KOPT-K1 (cell line): ENCODE data around the gene C1orf74.
"Not testable (repeated sequence)": the region's sequence is repeated elsewhere in the genome, so short reads cannot be mapped to it uniquely, and the experiment has no call there.

Experiments used
- H3K27ac ChIP-seq: fragments of 200-600 bp; sonication (generic); 2 replicates; pipeline ENCODE4 v1.5.1; 2016; ENCODE audit warnings: antibody characterized with exemption, mild to moderate bottlenecking, low read depth, low read length; ENCODE audit not compliant: poor library complexity, severe bottlenecking
- H3K36me3 ChIP-seq: fragments of 200-600 bp; sonication (generic); 2 replicates; pipeline ENCODE4 v1.5.1; 2017; ENCODE audit warnings: antibody characterized with exemption, mild to moderate bottlenecking, low read length, moderate library complexity; ENCODE audit not compliant: insufficient read depth
- H3K9me3 ChIP-seq: fragments of 200-600 bp; sonication (generic); 2 replicates; pipeline ENCODE4 v1.5.1; 2017; ENCODE audit warnings: antibody characterized with exemption, low read length, mild to moderate bottlenecking; ENCODE audit not compliant: insufficient read depth, poor library complexity, severe bottlenecking

Gene C1orf74

DNA sequence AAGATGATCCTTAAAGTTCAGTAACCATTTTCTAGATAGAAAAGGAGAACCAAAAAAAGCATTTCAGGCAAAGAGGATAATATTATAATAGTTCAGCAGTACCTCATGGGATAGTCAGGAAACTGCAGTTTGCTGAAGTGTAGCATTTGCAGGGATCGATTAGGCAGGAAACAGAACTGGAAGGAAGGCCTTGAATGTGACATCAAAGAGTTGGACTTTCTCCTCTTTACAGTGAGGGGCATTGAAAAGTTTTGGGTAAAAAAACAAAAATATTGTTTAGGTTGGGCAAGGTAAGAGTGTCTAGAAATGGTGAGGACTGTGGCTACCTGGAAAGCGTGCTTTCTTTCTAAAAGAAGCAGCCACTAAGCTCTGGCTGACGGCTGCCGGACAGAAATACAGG is 29.5 kb upstream of the C1orf74 start:
- Histone ChIP-seq H3K9me3 (no peaks in the 10 kb centered on the region), H3K27ac (no peak overlapping the region), H3K36me3 (no peaks in the 10 kb centered on the region)

- H3K36me3 ChIP-seq = no peaks in the 10 kb centered on the region
- no peak overlapping the region for H3K27ac ChIP-seq
Measured at GRCh38 chr1:209810783-209811182, 26.4 kb upstream of the C1orf74 start.

GRCh38 chr1:209809611-209810010 is 25.3 kb upstream of the C1orf74 start:
- Histone ChIP-seq H3K36me3 (no peaks in the 10 kb centered on the region), H3K27ac (no peak overlapping the region)

More at GRCh38 chr1:209810783-209811182, 26.4 kb upstream of the C1orf74 start:
- H3K9me3 ChIP-seq = no peaks in the 10 kb centered on the region

DNA sequence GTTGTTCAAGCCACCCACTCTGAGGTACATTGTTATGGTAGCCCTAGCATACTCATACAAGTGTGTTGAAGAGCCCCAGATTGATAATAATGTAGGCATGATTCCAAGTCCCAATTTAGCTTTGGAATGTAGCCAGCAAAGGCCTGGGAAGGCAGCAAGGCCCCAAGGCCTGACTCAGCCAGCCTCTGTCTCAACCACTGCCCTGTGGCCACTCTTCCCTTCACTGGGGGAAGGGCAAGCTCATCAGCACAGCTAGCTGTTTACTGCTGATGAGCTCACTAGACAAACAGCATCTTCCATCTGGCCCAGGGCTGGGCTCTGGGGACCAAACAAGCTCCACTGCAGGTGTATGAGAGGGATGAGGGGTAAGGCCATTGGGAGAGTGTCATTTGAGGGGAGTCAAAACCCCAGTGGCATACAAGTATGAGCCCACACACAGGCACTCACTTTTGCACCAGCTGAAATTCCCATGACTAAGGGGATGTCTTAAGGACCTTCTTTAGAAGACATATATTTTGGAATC is 23.8 kb upstream of the C1orf74 start:
- Histone ChIP-seq H3K36me3 (no peaks in the 10 kb centered on the region), H3K27ac (no peak overlapping the region), H3K9me3 (no peaks in the 10 kb centered on the region)

More at GRCh38 chr1:209809611-209810010, 25.3 kb upstream of the C1orf74 start:
- no peaks in the 10 kb centered on the region for H3K9me3 ChIP-seq

DNA sequence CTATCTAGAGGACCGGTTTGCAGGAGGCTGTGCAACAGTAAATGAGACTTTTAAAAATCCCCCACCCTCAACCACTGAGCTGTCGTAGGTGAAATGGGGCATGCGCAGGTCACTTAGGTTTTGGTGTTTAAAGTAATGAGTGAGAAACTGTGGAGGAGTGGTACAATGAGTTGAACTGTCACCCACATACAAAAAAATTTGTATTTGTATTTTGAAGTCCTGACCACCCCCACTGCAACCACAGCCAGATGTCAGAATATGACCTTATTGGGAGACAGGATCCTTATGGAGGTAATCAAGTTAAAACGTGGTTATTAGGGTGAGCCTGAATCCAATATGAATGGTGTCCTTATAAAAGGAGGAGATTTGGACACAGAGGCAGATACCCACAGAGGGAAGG is 23.1 kb upstream of the C1orf74 start:
- no peak overlapping the region for H3K27ac ChIP-seq
- no peaks in the 10 kb centered on the region for H3K9me3 ChIP-seq
- no peaks in the 10 kb centered on the region for H3K36me3 ChIP-seq

- H3K36me3 ChIP-seq = no peaks in the 10 kb centered on the region
- no peak within 1 kb of the TSS for H3K27ac ChIP-seq
- H3K9me3 ChIP-seq = no peaks in the 10 kb centered on the region
Measured at GRCh38 chr1:209805875-209806760, 21.8 kb upstream of the C1orf74 start, which contains the start of gene IRF6. Gene IRF6 (minus strand): TSS chr1:209806142. CDS start chr1:209801413, 4,729 bp downstream.

DNA sequence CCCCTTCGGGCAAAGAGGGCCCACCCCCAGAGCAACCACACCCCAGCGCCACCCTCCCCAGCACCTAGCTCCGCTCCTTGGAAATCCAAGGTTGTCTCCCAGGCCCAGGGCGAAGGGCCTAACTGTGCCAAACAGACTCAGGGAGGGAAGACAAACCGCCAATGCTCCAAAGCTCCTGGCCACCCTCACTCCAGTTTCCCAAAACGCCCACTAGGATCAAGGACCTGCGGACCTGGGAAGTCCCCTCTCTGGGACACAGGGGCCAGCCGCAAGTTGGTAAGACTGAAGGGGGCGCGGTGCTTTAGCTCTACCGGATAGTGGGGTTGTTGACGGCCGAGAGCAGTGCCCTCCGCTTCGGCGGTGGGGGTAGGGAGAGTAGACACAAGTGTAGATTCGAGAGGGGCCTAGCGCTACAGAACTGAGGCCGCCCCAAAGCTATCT is 21.0 kb upstream of the C1orf74 start:
- H3K36me3 ChIP-seq = no peaks in the 10 kb centered on the region
- no peak overlapping the region for H3K27ac ChIP-seq
- no peaks in the 10 kb centered on the region for H3K9me3 ChIP-seq

DNA sequence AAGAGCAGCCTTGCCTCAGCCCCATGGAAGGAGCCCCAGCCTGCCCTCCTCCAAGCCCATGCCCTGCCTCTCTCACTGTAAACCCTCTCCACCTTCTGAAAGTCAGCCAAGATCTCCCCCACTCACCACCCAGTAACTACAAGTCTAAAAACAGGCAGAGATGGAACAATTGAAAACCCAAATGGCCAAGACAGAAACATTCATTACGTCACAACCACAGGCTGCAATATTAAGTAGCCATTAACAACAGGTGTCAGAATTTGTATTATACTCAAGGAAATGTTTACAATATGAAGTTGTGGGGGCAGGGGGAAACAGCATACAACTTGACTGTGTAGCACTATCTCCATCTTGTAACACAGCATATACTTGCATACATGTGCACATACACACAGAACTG is 19.2 kb upstream of the C1orf74 start:
- Histone ChIP-seq H3K9me3 (no peaks in the 10 kb centered on the region), H3K27ac (no peak overlapping the region), H3K36me3 (no peaks in the 10 kb centered on the region)

- no peaks in the 10 kb centered on the region for H3K9me3 ChIP-seq
- H3K27ac ChIP-seq = no peak overlapping the region
- H3K36me3 ChIP-seq = no peaks in the 10 kb centered on the region
Measured at GRCh38 chr1:209802780-209803152, 18.4 kb upstream of the C1orf74 start.

DNA sequence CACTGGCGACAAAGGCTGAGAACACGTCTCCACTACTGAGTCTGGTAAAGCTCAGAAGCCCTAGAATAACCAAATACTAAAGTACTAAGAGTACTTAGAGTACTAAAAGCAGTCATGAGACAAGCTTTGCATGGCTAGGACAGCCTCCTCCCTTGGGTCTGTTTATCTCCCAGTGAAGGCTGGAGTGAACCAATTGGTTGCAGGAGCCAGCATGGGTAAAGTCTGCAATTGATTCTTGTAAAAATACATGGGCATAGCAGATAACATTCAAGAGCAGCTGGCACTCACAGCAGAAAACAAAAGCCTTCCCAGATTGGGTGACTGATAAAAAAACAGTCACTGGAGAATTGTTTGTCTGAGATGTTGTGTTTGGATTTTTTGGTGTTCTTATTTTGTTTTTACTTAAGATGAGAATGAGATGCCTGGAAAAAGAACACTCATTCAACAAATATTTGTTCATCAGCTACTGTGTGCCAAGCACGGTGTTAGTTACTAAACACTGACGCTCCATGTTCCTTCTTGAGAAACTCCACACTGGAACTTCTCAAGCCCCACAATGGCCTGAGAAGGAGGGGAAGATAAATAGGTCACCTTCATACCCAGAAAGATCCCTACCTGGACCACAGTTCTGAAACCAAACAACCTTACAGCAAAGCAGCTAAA is 17.9 kb upstream of the C1orf74 start:
- H3K27ac ChIP-seq = no peak overlapping the region

DNA sequence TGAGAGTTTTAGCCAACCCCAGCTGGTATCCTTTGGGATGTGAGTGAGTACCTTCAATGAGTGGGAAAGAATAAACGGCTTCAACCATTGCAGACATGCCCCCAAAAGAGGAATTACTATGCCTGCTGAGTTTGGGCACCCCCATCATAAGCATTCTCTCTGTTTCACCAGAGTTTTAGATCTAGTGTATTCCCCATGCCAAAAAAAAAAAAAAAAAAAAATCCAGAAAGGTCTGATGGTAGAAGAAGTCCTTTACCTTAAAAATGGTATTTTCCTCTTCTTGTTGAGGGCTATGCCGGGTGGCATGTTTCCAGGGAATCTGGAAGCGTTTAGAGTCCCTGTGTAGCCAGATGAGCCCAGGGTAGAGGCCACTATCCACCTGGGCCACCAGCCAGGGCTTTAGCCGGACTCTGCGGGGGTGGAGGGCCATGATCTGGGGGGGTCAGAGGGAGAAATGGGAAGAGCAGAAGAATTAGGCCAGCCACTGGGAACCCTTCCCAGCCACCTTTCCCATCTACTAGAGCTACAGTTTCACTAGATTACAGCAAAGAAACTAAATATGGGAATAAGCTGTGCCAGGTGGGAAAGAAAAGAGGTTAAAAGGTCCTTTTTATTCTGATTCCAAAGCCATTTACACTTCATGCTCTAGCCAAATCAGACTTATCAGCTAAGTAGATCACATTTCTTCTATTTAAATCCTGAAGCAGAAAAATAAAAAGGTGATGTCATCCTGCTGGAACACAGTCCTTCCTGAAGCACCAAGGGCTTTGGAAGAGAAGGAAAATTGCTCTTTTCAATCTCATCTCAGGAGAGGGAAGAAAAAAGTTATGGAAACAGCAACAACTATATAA is 16.9 kb upstream of the C1orf74 start:
- Histone ChIP-seq H3K27ac (no peak overlapping the region), H3K9me3 (no peaks in the 10 kb centered on the region), H3K36me3 (no peaks in the 10 kb centered on the region)

More for the DNA sequence above, 17.9 kb upstream of the C1orf74 start:
- Histone ChIP-seq H3K36me3 (no peaks in the 10 kb centered on the region), H3K9me3 (no peaks in the 10 kb centered on the region)

GRCh38 chr1:209797978-209798639 is 13.8 kb upstream of the C1orf74 start:
- Histone ChIP-seq H3K36me3 (no peaks in the 10 kb centered on the region), H3K27ac (no peak overlapping the region), H3K9me3 (no peaks in the 10 kb centered on the region)

DNA sequence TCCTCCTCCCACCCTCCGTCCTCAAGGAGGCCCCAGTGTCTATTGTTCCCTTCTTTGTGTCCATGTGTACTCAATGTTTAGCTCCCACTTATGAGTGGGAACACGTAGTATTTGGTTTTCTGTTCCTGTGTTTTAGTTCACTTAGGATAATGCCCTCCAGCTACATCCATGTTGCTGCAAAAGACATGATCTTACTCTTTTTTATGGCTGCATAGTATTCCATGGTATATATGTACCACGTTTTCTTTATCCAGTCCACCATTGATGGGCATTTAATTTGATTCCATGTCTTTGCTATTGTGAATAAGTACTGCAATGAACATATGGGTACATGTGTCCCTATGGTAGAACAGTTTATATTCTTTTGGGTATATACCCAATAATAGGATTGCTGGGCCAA is 9.4 kb upstream of the C1orf74 start:
- H3K36me3 ChIP-seq, H3K9me3 ChIP-seq, H3K27ac ChIP-seq: not testable (repeated sequence)

DNA sequence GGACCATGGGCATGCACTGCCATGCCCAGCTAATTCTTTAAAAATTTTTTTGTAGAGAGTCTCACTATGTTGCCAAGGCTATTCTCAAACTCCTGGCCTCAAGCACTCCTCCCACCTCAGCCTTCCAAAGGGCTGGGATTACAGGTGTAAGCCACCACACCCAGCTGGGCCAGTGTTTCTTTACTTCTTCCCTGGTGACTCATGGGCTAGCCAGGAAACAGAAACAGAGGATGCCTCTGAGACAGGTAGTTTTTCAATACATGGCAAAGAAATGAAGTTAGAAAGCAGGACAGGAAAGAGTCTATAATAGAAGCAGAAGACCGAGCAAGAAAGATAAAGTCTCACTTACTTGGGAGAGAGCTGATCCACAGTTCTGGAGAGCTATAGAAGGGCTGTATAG is 7.6 kb upstream of the C1orf74 start:
- no peak overlapping the region for H3K27ac ChIP-seq
- no peaks in the 10 kb centered on the region for H3K36me3 ChIP-seq
- no peaks in the 10 kb centered on the region for H3K9me3 ChIP-seq
